B cell (primary cell): ENCODE measurements around the gene FBXO28. TPM values are rescaled to one million over a fixed set of nuclear protein-coding genes. Genes with fewer than 3 reads are reported as not detected.

Experiments used
- ATAC-seq: fragments of 200-7000 bp; cut with Tn5 transposase; one replicate; pipeline ENCODE4 v1.10.0; 2021; ENCODE audit warnings: low read depth, mild to moderate bottlenecking, moderate number of reproducible peaks, moderate library complexity
- CTCF ChIA-PET: fragments of 350-600 bp; sonication (Branson Sonifier 250); formaldehyde crosslinking; loops from one replicate; lab custom pipeline; 2021; ENCODE audit warnings: antibody characterized with exemption, inconsistent platforms; lab: Charles Lee
- POLR2A ChIA-PET: fragments of 350-600 bp; sonication (Branson Sonifier 250); formaldehyde crosslinking; loops from one replicate; lab custom pipeline; 2021; ENCODE audit warnings: antibody characterized with exemption; lab: Charles Lee
- DNase-seq: peaks from one replicate; pipeline ENCODE4 v3.0.0; 2013
- H2AFZ ChIP-seq: 2 replicates; pipeline ENCODE4 v1.6.1; 2012; ENCODE audit warnings: mild to moderate bottlenecking, low read depth, low read length; ENCODE audit not compliant: insufficient read depth, poor library complexity, severe bottlenecking
- H3K27ac ChIP-seq, 2 donors: 1 replicate in 1 of 2; 2 replicates in 1 of 2; pipeline ENCODE4 v1.5.1; 2012 to 2013; ENCODE audit warnings: low read length in 2 of 2, mild to moderate bottlenecking in 2 of 2, moderate library complexity in 1 of 2
- H3K27me3 ChIP-seq, 4 experiments: fragments of 200-600 bp in 1 of 4; sonication (generic) in 1 of 4; replicated peaks in 1 of 4; 1 replicate in 2 of 4; 2 replicates in 2 of 4; pipeline versions ENCODE4 v1.6.1 to v1.7.0; 2013 to 2016; ENCODE audit warnings: low read length in 3 of 4, mild to moderate bottlenecking in 2 of 4, mixed read lengths in 1 of 4, moderate library complexity in 1 of 4; ENCODE audit not compliant: insufficient read depth in 4 of 4, control insufficient read depth in 3 of 4; ENCODE audit errors: control extremely low read depth in 1 of 4
- H3K36me3 ChIP-seq, 2 experiments: replicated peaks in 1 of 2; 1 replicate in 1 of 2; 2 replicates in 1 of 2; pipeline versions ENCODE4 v1.6.1 to v1.7.1; 2013; ENCODE audit warnings: low read length in 1 of 2; ENCODE audit not compliant: insufficient read depth in 2 of 2, control insufficient read depth in 1 of 2; ENCODE audit errors: control extremely low read depth in 1 of 2, extremely low read depth in 1 of 2
- H3K4me1 ChIP-seq, 2 donors: fragments of 200-600 bp in 1 of 2; sonication (generic) in 1 of 2; 1 replicate in 1 of 2; 2 replicates in 1 of 2; pipeline versions ENCODE4 v1.5.1 to v1.6.1; 2013 to 2017; ENCODE audit warnings: low read length in 2 of 2; ENCODE audit not compliant: control insufficient read depth in 2 of 2, insufficient read depth in 2 of 2
- H3K4me2 ChIP-seq: replicated peaks from 2 replicates; pipeline ENCODE3; 2012; ENCODE audit warnings: mild to moderate bottlenecking, low read depth, low read length; ENCODE audit not compliant: poor library complexity, severe bottlenecking
- H3K4me3 ChIP-seq, 5 experiments: fragments of 200-600 bp in 1 of 5; sonication (generic) in 1 of 5; 1 replicate in 3 of 5; 2 replicates in 2 of 5; pipeline versions ENCODE4 v1.5.1 to v1.7.0; 2011 to 2016; ENCODE audit warnings: low read length in 4 of 5, mild to moderate bottlenecking in 4 of 5, low read depth in 2 of 5, control low read depth in 1 of 5, moderate library complexity in 1 of 5; ENCODE audit not compliant: insufficient read depth in 1 of 5; ENCODE audit errors: control extremely low read depth in 1 of 5, extremely low read depth in 1 of 5
- H3K79me2 ChIP-seq: fragments of 200-600 bp; sonication (generic); one replicate; pipeline ENCODE4 v1.6.0; 2016; ENCODE audit warnings: low read length; ENCODE audit not compliant: control insufficient read depth, insufficient read depth
- H3K9ac ChIP-seq: fragments of 200-600 bp; sonication (generic); 2 replicates; pipeline ENCODE4 v1.6.1; 2017; ENCODE audit warnings: mild to moderate bottlenecking, low read length, moderate library complexity
- H3K9me3 ChIP-seq, 3 donors: one replicate each; pipeline versions ENCODE4 v1.6.1 to v1.7.1; 2013; ENCODE audit warnings: low read length in 2 of 3; ENCODE audit not compliant: control insufficient read depth in 2 of 3, insufficient read depth in 1 of 3; ENCODE audit errors: control extremely low read depth in 1 of 3
- H4K20me1 ChIP-seq: 2 replicates; pipeline ENCODE4 v1.6.0; 2012; ENCODE audit warnings: mild to moderate bottlenecking, low read length; ENCODE audit not compliant: insufficient read depth, control insufficient read depth, poor library complexity, severe bottlenecking
- H3K27ac Mint-ChIP-seq: one replicate; pipeline ENCODE4 v1.8.0; 2021; ENCODE audit warnings: mixed read lengths
- H3K27me3 Mint-ChIP-seq: one replicate; pipeline ENCODE4 v1.8.0; 2021; ENCODE audit warnings: mixed read lengths
- H3K4me1 Mint-ChIP-seq: one replicate; pipeline ENCODE4 v1.8.0; 2021; ENCODE audit warnings: mixed read lengths
- H3K4me3 Mint-ChIP-seq: one replicate; pipeline ENCODE4 v1.8.0; 2021; ENCODE audit warnings: mixed read lengths
- H3K9me3 Mint-ChIP-seq: one replicate; pipeline ENCODE4 v1.8.0; 2022; ENCODE audit warnings: mixed read lengths; ENCODE audit not compliant: insufficient read depth
- EZH2 ChIP-seq: IDR thresholded peaks from 2 replicates; pipeline ENCODE4 v1.6.1; 2012; ENCODE audit warnings: borderline replicate concordance, low read depth, mild to moderate bottlenecking, moderate library complexity, low read length; ENCODE audit not compliant: insufficient read depth, poor library complexity, severe bottlenecking
- WGBS: methylation state at CpG from one replicate; pipeline ENCODE4 v1.1.5; 2013; ENCODE audit warnings: missing lambda C conversion rate; ENCODE audit not compliant: insufficient coverage; 5-methylcytosine and 5-hydroxymethylcytosine counted together
- intact Hi-C: fragments of 100-400 bp; cut with micrococcal nuclease; formaldehyde crosslinking; loops from one replicate; pipeline ENCODE4 v1.10.0; 2022
- polyA plus RNA-seq: library from polyadenylated mRNA; depleted of rRNA; stranded (reverse); fragments of >200 nt; gene quantifications from 2 replicates; pipeline ENCODE4 v1.2.3, GENCODE V29; 2012
- total RNA-seq, 2 donors: library from RNA; stranded (reverse); fragments of 120-200 nt in 1 of 2; gene quantifications; 1 replicate in 1 of 2; 2 replicates in 1 of 2; pipeline versions ENCODE4 v1.2.3 to v1.2.4, GENCODE V29; 2013 to 2022
- TF ChIP-seq, protein P1 (sequence below): fragments of 200-600 bp; IDR thresholded peaks from one replicate; pipeline ENCODE4 v1.8.0; 2022; ENCODE audit warnings: antibody characterized with exemption, mild to moderate bottlenecking

The FBXO28 gene
- total and polyA plus RNA-seq, 2 donors (not counting 1 experiment from before 2014, with no cell fraction given): 17.5 to 39.7 TPM

GRCh38 chr1:224096773-224097172 lies 17.1 kb upstream of the FBXO28 start:
- no peaks in the 10 kb centered on the region for H3K36me3 ChIP-seq
- H4K20me1 ChIP-seq: no peaks in the 10 kb centered on the region
- H2AFZ ChIP-seq: no peak overlapping the region
- H3K27ac ChIP-seq: no peak overlapping the region
- no peaks in the 10 kb centered on the region for H3K4me1 Mint-ChIP-seq
- CTCF ChIA-PET: interaction anchor here (1.3 kb wide), 1 partner anchor 20 kb away, joined by 3 read pairs; no protein-coding TSS in a partner anchor
- no peak overlapping the region for H3K4me3 ChIP-seq
- no peaks in the 10 kb centered on the region for H3K9me3 Mint-ChIP-seq
- DNase-seq (no peak), ATAC-seq (no peak)
- peaks cover 22% of the 10 kb centered on the region for H3K27me3 Mint-ChIP-seq
- H3K9ac ChIP-seq: no peak overlapping the region
- peaks cover 0 to 2% (median 0%) of the 10 kb centered on the region in 3 donors for H3K9me3 ChIP-seq
- no peak overlapping the region for H3K27ac Mint-ChIP-seq
- H3K79me2 ChIP-seq: no peaks in the 10 kb centered on the region
- 100% methylated on average over 1 of the region's 1 CpG for WGBS
- no peak for TF ChIP-seq EZH2
- TF ChIP-seq, protein P1, sequence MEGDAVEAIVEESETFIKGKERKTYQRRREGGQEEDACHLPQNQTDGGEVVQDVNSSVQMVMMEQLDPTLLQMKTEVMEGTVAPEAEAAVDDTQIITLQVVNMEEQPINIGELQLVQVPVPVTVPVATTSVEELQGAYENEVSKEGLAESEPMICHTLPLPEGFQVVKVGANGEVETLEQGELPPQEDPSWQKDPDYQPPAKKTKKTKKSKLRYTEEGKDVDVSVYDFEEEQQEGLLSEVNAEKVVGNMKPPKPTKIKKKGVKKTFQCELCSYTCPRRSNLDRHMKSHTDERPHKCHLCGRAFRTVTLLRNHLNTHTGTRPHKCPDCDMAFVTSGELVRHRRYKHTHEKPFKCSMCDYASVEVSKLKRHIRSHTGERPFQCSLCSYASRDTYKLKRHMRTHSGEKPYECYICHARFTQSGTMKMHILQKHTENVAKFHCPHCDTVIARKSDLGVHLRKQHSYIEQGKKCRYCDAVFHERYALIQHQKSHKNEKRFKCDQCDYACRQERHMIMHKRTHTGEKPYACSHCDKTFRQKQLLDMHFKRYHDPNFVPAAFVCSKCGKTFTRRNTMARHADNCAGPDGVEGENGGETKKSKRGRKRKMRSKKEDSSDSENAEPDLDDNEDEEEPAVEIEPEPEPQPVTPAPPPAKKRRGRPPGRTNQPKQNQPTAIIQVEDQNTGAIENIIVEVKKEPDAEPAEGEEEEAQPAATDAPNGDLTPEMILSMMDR: no peak
- POLR2A ChIA-PET: no interaction called here
- H3K4me1 ChIP-seq: no peaks in the 10 kb centered on the region
- H3K4me2 ChIP-seq: no peak overlapping the region
- peaks cover 0 to 4% (median 2%) of the 10 kb centered on the region in 4 experiments for H3K27me3 ChIP-seq
- intact Hi-C loops: no loop called here
- no peak overlapping the region for H3K4me3 Mint-ChIP-seq

DNA sequence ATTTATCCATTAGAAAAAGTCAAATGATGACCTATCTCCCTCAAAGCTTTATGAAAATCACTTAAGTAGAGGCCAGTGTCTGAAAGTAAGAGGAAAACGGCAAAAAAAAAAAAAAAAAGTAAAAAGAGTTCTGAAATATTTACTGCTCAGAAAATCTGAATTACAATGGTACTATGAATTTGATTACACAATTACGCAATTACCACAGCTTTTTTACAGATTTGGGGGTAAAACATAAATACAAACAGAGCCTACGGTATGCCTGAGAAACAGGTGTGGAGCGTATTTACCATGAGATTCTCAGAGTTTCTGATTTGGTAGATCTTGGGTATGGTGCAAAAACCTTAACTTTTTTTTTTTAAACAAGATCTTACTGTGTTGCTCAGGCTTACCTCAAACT lies 15.9 kb upstream of the FBXO28 start:
- Histone ChIP-seq H3K4me3 (no peak overlapping the region), H3K36me3 (no peaks in the 10 kb centered on the region), H3K9me3 (peaks cover 0 to 2% (median 0%) of the 10 kb centered on the region in 3 donors), H3K79me2 (no peaks in the 10 kb centered on the region), H3K4me2 (no peak overlapping the region), H3K9ac (no peak overlapping the region), H4K20me1 (no peaks in the 10 kb centered on the region), H3K27ac (no peak overlapping the region), H2AFZ (no peak overlapping the region), H3K4me1 (no peaks in the 10 kb centered on the region), H3K27me3 (peaks cover 0 to 4% (median 2%) of the 10 kb centered on the region in 4 experiments)
- H3K4me1 Mint-ChIP-seq: no peaks in the 10 kb centered on the region
- intact Hi-C loops: no loop called here
- ATAC-seq (no peak), DNase-seq (no peak)
- H3K27ac Mint-ChIP-seq: no peak overlapping the region
- TF ChIP-seq, protein P1: no peak
- no peak for TF ChIP-seq EZH2
- H3K27me3 Mint-ChIP-seq: peaks cover 24% of the 10 kb centered on the region
- H3K9me3 Mint-ChIP-seq: no peaks in the 10 kb centered on the region
- no peak overlapping the region for H3K4me3 Mint-ChIP-seq
- ChIA-PET POLR2A (no interaction called here), CTCF (interaction anchor here (1.3 kb wide), 1 partner anchor 18 kb away, joined by 3 read pairs; no protein-coding TSS in a partner anchor)
- WGBS: no CpG with 5 or more reads among the region's 4 CpGs
